Urothelium cell line (cell line): ENCODE results near the gene PSMG1.

Source experiments
- DNase-seq: peaks from one replicate; pipeline ENCODE4 v3.0.0; 2011; ENCODE audit warnings: low spot score, mixed read lengths
- FAIRE-seq: peaks from 2 replicates; lab custom pipeline; 2011; peaks lifted over from hg19 to GRCh38; lab: Jason Lieb, UNC

The PSMG1 gene

DNA sequence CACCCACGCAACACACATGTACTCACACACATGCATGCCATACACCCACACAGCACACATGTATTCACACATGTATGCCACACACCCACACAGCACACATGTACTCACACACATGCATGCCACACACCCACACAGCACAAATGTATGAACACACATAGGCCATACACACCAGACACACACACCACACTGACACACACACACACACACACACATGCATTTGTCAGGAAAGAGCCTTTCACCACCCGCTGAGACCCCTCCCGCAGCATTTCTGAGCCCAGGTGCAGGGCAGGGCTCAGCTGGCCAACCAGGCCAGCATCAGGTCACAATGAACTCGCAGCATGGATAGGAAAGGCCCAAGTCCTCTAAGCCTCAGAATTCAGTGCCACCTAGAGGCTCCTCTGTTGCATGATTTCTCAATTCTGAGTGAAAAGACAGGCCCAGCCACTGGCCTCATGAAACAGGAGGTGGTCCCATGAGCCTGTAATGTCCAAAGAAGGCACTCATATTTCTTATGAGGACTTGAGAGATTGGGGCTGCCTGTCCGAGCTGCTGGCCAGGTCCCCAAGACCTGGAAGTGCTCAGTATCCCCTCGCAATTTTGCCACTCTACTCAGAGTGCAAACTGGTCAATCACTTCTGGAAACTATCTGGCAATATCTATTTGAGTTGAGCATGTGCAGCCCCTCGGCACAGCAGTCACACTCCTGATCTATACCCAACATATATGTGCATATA lies 57.3 kb downstream of the PSMG1 start:
- DNase-seq (peak; percentile 29), FAIRE-seq (no peak)
